Endothelial cell of umbilical vein (primary cell): ENCODE measurements around the gene FBXO44.

ENCODE experiments used
- CTCF ChIP-seq, 2 donors: IDR thresholded peaks; 1 replicate in 1 of 2; 2 replicates in 1 of 2; pipeline ENCODE4 v1.5.1; 2011; ENCODE audit warnings: low read length in 2 of 2, mild to moderate bottlenecking in 2 of 2, moderate library complexity in 2 of 2, control low read depth in 1 of 2, inconsistent platforms in 1 of 2, low read depth in 1 of 2; ENCODE audit not compliant: insufficient read depth in 1 of 2; ENCODE audit errors: extremely low read depth in 1 of 2
- EZH2 ChIP-seq: IDR thresholded peaks from 2 replicates; pipeline ENCODE4 v1.6.1; 2012; ENCODE audit warnings: borderline replicate concordance, low read depth, mild to moderate bottlenecking, moderate library complexity, low read length, inconsistent platforms; ENCODE audit not compliant: severe bottlenecking
- POLR2A ChIP-seq: IDR thresholded peaks from 2 replicates; pipeline ENCODE4 v1.6.1; 2012; ENCODE audit warnings: low read depth, mild to moderate bottlenecking, control low read depth, low read length
- POLR2AphosphoS5 ChIP-seq: IDR thresholded peaks from 2 replicates; pipeline ENCODE4 v1.6.1; 2012; ENCODE audit warnings: low read depth, mild to moderate bottlenecking, control low read depth, low read length, moderate library complexity; ENCODE audit not compliant: insufficient read depth
- TF ChIP-seq, protein P1 (sequence below): IDR thresholded peaks from 2 replicates; pipeline ENCODE4 v1.6.1; 2011; ENCODE audit not compliant: insufficient read depth, insufficient read length

- no peak for TF ChIP-seq CTCF (IDR thresholded peaks at IDR 0.05; ENCODE audit: extremely low read depth in 1 of 2, insufficient read depth in 1 of 2, low read depth in 1 of 2, low read length in 2 of 2)
- no peak for TF ChIP-seq EZH2
- TF ChIP-seq POLR2AphosphoS5: no peak
- TF ChIP-seq, protein P1, sequence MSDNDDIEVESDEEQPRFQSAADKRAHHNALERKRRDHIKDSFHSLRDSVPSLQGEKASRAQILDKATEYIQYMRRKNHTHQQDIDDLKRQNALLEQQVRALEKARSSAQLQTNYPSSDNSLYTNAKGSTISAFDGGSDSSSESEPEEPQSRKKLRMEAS: no peak
- no peak for TF ChIP-seq POLR2A
Measured at GRCh38 chr1:11676386-11677103, 21.9 kb downstream of the FBXO44 start.
